Esophagus squamous epithelium (tissue), 5 donors: ENCODE data around the gene GRAMD1C. TPM values are rescaled to one million over a fixed set of nuclear protein-coding genes. Genes with fewer than 3 reads are reported as not detected.
A peak's percentile ranks its signal among the peaks of the same experiment; 100 is the strongest.
"Not testable (repeated sequence)": the region's sequence is repeated elsewhere in the genome, so short reads cannot be mapped to it uniquely, and the experiment has no call there.

Source experiments
- DNase-seq: peaks from one replicate; lab custom pipeline; 2025; lab: John Stamatoyannopoulos, UW
- H3K27ac ChIP-seq, 4 donors: fragments of 200-600 bp; sonication (generic); one replicate each; pipeline ENCODE4 v1.5.1; 2016 to 2019; ENCODE audit warnings: mild to moderate bottlenecking in 1 of 4
- H3K27me3 ChIP-seq, 4 donors: fragments of 200-600 bp; sonication (generic); 1 replicate in 3 of 4; 2 replicates in 1 of 4; pipeline versions ENCODE4 v1.5.1 to v1.6.0; 2017 to 2021; ENCODE audit warnings: antibody characterized with exemption in 1 of 4
- H3K36me3 ChIP-seq, 3 donors: fragments of 200-600 bp; sonication (generic); one replicate each; pipeline ENCODE4 v1.5.1; 2016 to 2019
- H3K4me1 ChIP-seq, 3 donors: fragments of 200-600 bp; sonication (generic); one replicate each; pipeline ENCODE4 v1.5.1; 2017 to 2019
- H3K4me3 ChIP-seq, 4 donors: fragments of 200-600 bp; sonication (generic); 1 replicate in 3 of 4; 2 replicates in 1 of 4; pipeline ENCODE4 v1.5.1; 2016 to 2019; ENCODE audit warnings: mild to moderate bottlenecking in 2 of 4, moderate library complexity in 1 of 4
- H3K9me3 ChIP-seq, 3 donors: fragments of 200-600 bp; sonication (generic); one replicate each; pipeline ENCODE4 v1.5.1; 2016 to 2019
- CTCF ChIP-seq, 6 experiments: fragments of 450-650 bp in 4 of 6; fragments of 200-600 bp in 2 of 6; sonication (generic) in 2 of 6; IDR thresholded peaks; one replicate each; pipeline ENCODE4 v1.5.1; 2016 to 2019; ENCODE audit warnings: antibody characterized with exemption in 6 of 6, mild to moderate bottlenecking in 4 of 6, moderate library complexity in 4 of 6
- POLR2A ChIP-seq, 4 donors: fragments of 450-650 bp; IDR thresholded peaks; one replicate each; pipeline ENCODE4 v1.6.1; 2017; ENCODE audit warnings: antibody characterized with exemption in 4 of 4, mild to moderate bottlenecking in 4 of 4, moderate library complexity in 3 of 4
- WGBS, 2 donors: methylation state at CpG; one replicate each; pipeline ENCODE4 v1.1.5; 2018; 5-methylcytosine and 5-hydroxymethylcytosine counted together
- intact Hi-C: fragments of 100-400 bp; cut with DNase I; formaldehyde crosslinking; loops from one replicate; pipeline ENCODE4 v1.15.0; 2022
- total RNA-seq, 4 donors: library from RNA; depleted of rRNA; stranded (reverse); fragments of >200 nt; gene quantifications; one replicate each; pipeline ENCODE4 v1.1.0, GENCODE V29; 2016
- donor health status: DM: yes; HTN: yes; CAD: no.

Gene GRAMD1C
- total RNA-seq, 4 donors from 2014 or later, result 4.4 to 12.6 (median 6.6) TPM

GRCh38 chr3:113839551-113839950, 963 bp downstream of the GRAMD1C start:
- TF ChIP-seq POLR2A (IDR thresholded peaks at IDR 0.05) (no peak), CTCF (IDR thresholded peaks at IDR 0.05) (no peak)
- 46 to 59% methylated on average over 2 of the region's 2 CpGs for WGBS, 2 donors
- no peak for DNase-seq
- H3K27me3 ChIP-seq, result no peaks in the 10 kb centered on the region
- H3K36me3 ChIP-seq, result no peaks in the 10 kb centered on the region
- peak overlapping the region; percentile 42 to 72 (median 53) for H3K4me3 ChIP-seq
- intact Hi-C loops, result no loop called here
- H3K27ac ChIP-seq, result no peak overlapping the region
- H3K4me1 ChIP-seq, result peaks cover 0 to 12% (median 0%) of the 10 kb centered on the region in 3 donors
- no peaks in the 10 kb centered on the region for H3K9me3 ChIP-seq

- Histone ChIP-seq H3K27ac (no peak overlapping the region), H3K4me1 (peaks cover 0 to 11% (median 0%) of the 10 kb centered on the region in 3 donors), H3K36me3 (no peaks in the 10 kb centered on the region), H3K27me3 (no peaks in the 10 kb centered on the region), H3K9me3 (no peaks in the 10 kb centered on the region), H3K4me3 (no peak overlapping the region)
- no peak for DNase-seq
- 36 to 42% methylated on average over 4 of the region's 4 CpGs for WGBS, 2 donors
- intact Hi-C loops, result loop anchor here (5.0 kb wide), 1 partner anchor 68 kb away; no protein-coding TSS in a partner anchor
- TF ChIP-seq POLR2A (IDR thresholded peaks at IDR 0.05) (no peak), CTCF (IDR thresholded peaks at IDR 0.05) (peak in 5 of 6 experiments; percentile 47 to 71 (median 51))
Observed at GRCh38 chr3:113844622-113845222, 6.1 kb downstream of the GRAMD1C start.

- H3K27ac ChIP-seq, result peak overlapping the region; percentile 17 to 75 (median 67)
- intact Hi-C loops, result no loop called here
Observed at GRCh38 chr3:113847247-113847646, 8.7 kb downstream of the GRAMD1C start.

GRCh38 chr3:113847664-113848461, 9.3 kb downstream of the GRAMD1C start:
- peak overlapping the region; percentile 17 to 75 (median 67) for H3K27ac ChIP-seq

More at GRCh38 chr3:113847247-113847646, 8.7 kb downstream of the GRAMD1C start:
- TF ChIP-seq CTCF (IDR thresholded peaks at IDR 0.05) (no peak), POLR2A (IDR thresholded peaks at IDR 0.05) (no peak)
- H3K36me3 ChIP-seq, result no peaks in the 10 kb centered on the region
- no peak overlapping the region for H3K4me3 ChIP-seq
- no peak for DNase-seq
- peaks cover 0 to 11% (median 0%) of the 10 kb centered on the region in 3 donors for H3K4me1 ChIP-seq
- no peaks in the 10 kb centered on the region for H3K27me3 ChIP-seq
- no peaks in the 10 kb centered on the region for H3K9me3 ChIP-seq

GRCh38 chr3:113849071-113849470, 10.5 kb downstream of the GRAMD1C start:
- H3K4me1 ChIP-seq, result peaks cover 0 to 11% (median 0%) of the 10 kb centered on the region in 3 donors
- H3K4me3 ChIP-seq, H3K27ac ChIP-seq, H3K36me3 ChIP-seq, H3K9me3 ChIP-seq, intact Hi-C loops, DNase-seq, H3K27me3 ChIP-seq: not testable (repeated sequence)
- WGBS, 2 donors, result 87 to 94% methylated on average over 1 to 2 of the region's 3 CpGs

More at GRCh38 chr3:113847664-113848461, 9.3 kb downstream of the GRAMD1C start:
- DNase-seq, result no peak
- H3K27me3 ChIP-seq, result no peaks in the 10 kb centered on the region
- no peaks in the 10 kb centered on the region for H3K9me3 ChIP-seq
- no peak overlapping the region for H3K4me3 ChIP-seq
- intact Hi-C loops, result no loop called here
- peaks cover 0 to 11% (median 0%) of the 10 kb centered on the region in 3 donors for H3K4me1 ChIP-seq
- 54 to 87% methylated on average over 2 of the region's 2 CpGs for WGBS, 2 donors
- H3K36me3 ChIP-seq, result no peaks in the 10 kb centered on the region
- no peak for TF ChIP-seq POLR2A (IDR thresholded peaks at IDR 0.05)
- no peak for TF ChIP-seq CTCF (IDR thresholded peaks at IDR 0.05)

GRCh38 chr3:113849841-113850240, 11.3 kb downstream of the GRAMD1C start:
- not testable (repeated sequence) for DNase-seq

GRCh38 chr3:113850391-113850790, 11.8 kb downstream of the GRAMD1C start:
- DNase-seq, H3K4me3 ChIP-seq, H3K27ac ChIP-seq, H3K27me3 ChIP-seq, H3K36me3 ChIP-seq, intact Hi-C loops, H3K9me3 ChIP-seq: not testable (repeated sequence)
- 92 to 94% methylated on average over 8 to 9 of the region's 9 CpGs for WGBS, 2 donors
- peaks cover 0 to 11% (median 0%) of the 10 kb centered on the region in 3 donors for H3K4me1 ChIP-seq

More at GRCh38 chr3:113849841-113850240, 11.3 kb downstream of the GRAMD1C start:
- H3K4me1 ChIP-seq, result peaks cover 0 to 11% (median 0%) of the 10 kb centered on the region in 3 donors
- H3K9me3 ChIP-seq, intact Hi-C loops, H3K27me3 ChIP-seq, H3K27ac ChIP-seq, H3K4me3 ChIP-seq, H3K36me3 ChIP-seq: not testable (repeated sequence)
- 57 to 90% methylated on average over 1 to 4 of the region's 22 CpGs for WGBS, 2 donors
